ENCODE results near the gene GPR132.

Gene GPR132

GRCh38 chr14:105010106-105010505 lies 55.1 kb downstream of the GPR132 start:
- WGBS (ENCODE audit: insufficient coverage) = 94% methylated on average over 2 of the region's 4 CpGs

GRCh38 chr14:105007593-105008264 lies 57.5 kb downstream of the GPR132 start:
- ChIA-PET POLR2A (no interaction called here), CTCF (no interaction called here)
- Histone ChIP-seq H3K9me3 (ENCODE audit: control extremely low read depth in 1 of 5, control insufficient read depth in 4 of 5, insufficient read depth in 2 of 5, low read depth in 1 of 5, low read length in 4 of 5) (no peaks in the 10 kb centered on the region), H3K4me1 (ENCODE audit: control extremely low read depth in 1 of 4, control insufficient read depth in 4 of 4, insufficient read depth in 4 of 4, low read length in 3 of 4) (peaks cover 0 to 2% (median 0%) of the 10 kb centered on the region in 4 experiments), H3K27me3 (replicated peaks in 2 of 5; ENCODE audit: control insufficient read depth in 4 of 5, insufficient read depth in 5 of 5, low read length in 4 of 5) (no peaks in the 10 kb centered on the region), H3K27ac (ENCODE audit: insufficient read depth in 1 of 2, low read depth in 1 of 2, low read length in 2 of 2, poor library complexity in 1 of 2, severe bottlenecking in 2 of 2) (no peak overlapping the region), H3K36me3 (ENCODE audit: control insufficient read depth in 4 of 4, insufficient read depth in 4 of 4, low read length in 3 of 4) (peaks cover 11 to 65% (median 36%) of the 10 kb centered on the region in 4 experiments), H3K4me3 (ENCODE audit: control insufficient read depth in 1 of 7, extremely low read depth in 1 of 7, insufficient read depth in 4 of 7, low read depth in 2 of 7, low read length in 6 of 7) (no peak overlapping the region)
- no peak for DNase-seq
- 100% methylated on average over 17 of the region's 19 CpGs for WGBS (ENCODE audit: insufficient coverage)

More at GRCh38 chr14:105010106-105010505, 55.1 kb downstream of the GPR132 start:
- H3K9me3 ChIP-seq (ENCODE audit: control extremely low read depth in 1 of 5, control insufficient read depth in 4 of 5, insufficient read depth in 2 of 5, low read depth in 1 of 5, low read length in 4 of 5) = no peaks in the 10 kb centered on the region
- peaks cover 0 to 11% (median 5%) of the 10 kb centered on the region in 4 experiments for H3K4me1 ChIP-seq (ENCODE audit: control extremely low read depth in 1 of 4, control insufficient read depth in 4 of 4, insufficient read depth in 4 of 4, low read length in 3 of 4)
- ChIA-PET POLR2A (no interaction called here), CTCF (interaction anchor here (2.5 kb wide), 1 partner anchor 16 kb away, joined by 12 read pairs; no protein-coding TSS in a partner anchor)
- DNase-seq = no peak
- no peak overlapping the region for H3K27ac ChIP-seq (ENCODE audit: insufficient read depth in 1 of 2, low read depth in 1 of 2, low read length in 2 of 2, poor library complexity in 1 of 2, severe bottlenecking in 2 of 2)
- peaks cover 11 to 68% (median 36%) of the 10 kb centered on the region in 4 experiments for H3K36me3 ChIP-seq (ENCODE audit: control insufficient read depth in 4 of 4, insufficient read depth in 4 of 4, low read length in 3 of 4)
- H3K27me3 ChIP-seq (replicated peaks in 2 of 5; ENCODE audit: control insufficient read depth in 4 of 5, insufficient read depth in 5 of 5, low read length in 4 of 5) = no peaks in the 10 kb centered on the region
- no peak overlapping the region for H3K4me3 ChIP-seq (ENCODE audit: control insufficient read depth in 1 of 7, extremely low read depth in 1 of 7, insufficient read depth in 4 of 7, low read depth in 2 of 7, low read length in 6 of 7)

- CTCF ChIA-PET = interaction anchor here (1.2 to 1.5 kb wide), 2 partner anchors 14 kb away, joined by 4 to 5 read pairs; partner anchors contain the start of gene CDCA4
Measured at GRCh38 chr14:105006831-105007592, 58.2 kb downstream of the GPR132 start.

GRCh38 chr14:105005929-105006830 lies 59.0 kb downstream of the GPR132 start:
- POLR2A ChIA-PET = interaction anchor here (0.7 to 0.9 kb wide), 2 partner anchors 12 to 38 kb away, joined by 3 read pairs; no protein-coding TSS in a partner anchor
- peaks cover 11 to 50% (median 32%) of the 10 kb centered on the region in 4 experiments for H3K36me3 ChIP-seq (ENCODE audit: control insufficient read depth in 4 of 4, insufficient read depth in 4 of 4, low read length in 3 of 4)
- H3K4me3 ChIP-seq (ENCODE audit: control insufficient read depth in 1 of 7, extremely low read depth in 1 of 7, insufficient read depth in 4 of 7, low read depth in 2 of 7, low read length in 6 of 7) = no peak overlapping the region
- no peaks in the 10 kb centered on the region for H3K9me3 ChIP-seq (ENCODE audit: control extremely low read depth in 1 of 5, control insufficient read depth in 4 of 5, insufficient read depth in 2 of 5, low read depth in 1 of 5, low read length in 4 of 5)
- no peak overlapping the region for H3K27ac ChIP-seq (ENCODE audit: insufficient read depth in 1 of 2, low read depth in 1 of 2, low read length in 2 of 2, poor library complexity in 1 of 2, severe bottlenecking in 2 of 2)
- no peaks in the 10 kb centered on the region for H3K4me1 ChIP-seq (ENCODE audit: control extremely low read depth in 1 of 4, control insufficient read depth in 4 of 4, insufficient read depth in 4 of 4, low read length in 3 of 4)
- no peaks in the 10 kb centered on the region for H3K27me3 ChIP-seq (replicated peaks in 2 of 5; ENCODE audit: control insufficient read depth in 4 of 5, insufficient read depth in 5 of 5, low read length in 4 of 5)
- WGBS (ENCODE audit: insufficient coverage) = 99% methylated on average over 18 of the region's 21 CpGs
- CTCF ChIA-PET = interaction anchor here (1.0 to 2.6 kb wide), 7 partner anchors 8 to 70 kb away, joined by 3 to 9 read pairs (median 5); partner anchors contain the start of gene CDCA4
- no peak for DNase-seq

More at GRCh38 chr14:105006831-105007592, 58.2 kb downstream of the GPR132 start:
- POLR2A ChIA-PET = no interaction called here
- DNase-seq = no peak
- peaks cover 11 to 58% (median 36%) of the 10 kb centered on the region in 4 experiments for H3K36me3 ChIP-seq (ENCODE audit: control insufficient read depth in 4 of 4, insufficient read depth in 4 of 4, low read length in 3 of 4)
- H3K27ac ChIP-seq (ENCODE audit: insufficient read depth in 1 of 2, low read depth in 1 of 2, low read length in 2 of 2, poor library complexity in 1 of 2, severe bottlenecking in 2 of 2) = no peak overlapping the region
- no peaks in the 10 kb centered on the region for H3K9me3 ChIP-seq (ENCODE audit: control extremely low read depth in 1 of 5, control insufficient read depth in 4 of 5, insufficient read depth in 2 of 5, low read depth in 1 of 5, low read length in 4 of 5)
- H3K27me3 ChIP-seq (replicated peaks in 2 of 5; ENCODE audit: control insufficient read depth in 4 of 5, insufficient read depth in 5 of 5, low read length in 4 of 5) = no peaks in the 10 kb centered on the region
- no peaks in the 10 kb centered on the region for H3K4me1 ChIP-seq (ENCODE audit: control extremely low read depth in 1 of 4, control insufficient read depth in 4 of 4, insufficient read depth in 4 of 4, low read length in 3 of 4)
- 96% methylated on average over 19 of the region's 21 CpGs for WGBS (ENCODE audit: insufficient coverage)
- H3K4me3 ChIP-seq (ENCODE audit: control insufficient read depth in 1 of 7, extremely low read depth in 1 of 7, insufficient read depth in 4 of 7, low read depth in 2 of 7, low read length in 6 of 7) = no peak overlapping the region

- no peak overlapping the region for H3K27ac ChIP-seq (ENCODE audit: insufficient read depth in 1 of 2, low read depth in 1 of 2, low read length in 2 of 2, poor library complexity in 1 of 2, severe bottlenecking in 2 of 2)
- DNase-seq = no peak
- peaks cover 9 to 43% (median 27%) of the 10 kb centered on the region in 4 experiments for H3K36me3 ChIP-seq (ENCODE audit: control insufficient read depth in 4 of 4, insufficient read depth in 4 of 4, low read length in 3 of 4)
- CTCF ChIA-PET = interaction anchor here (1.0 to 2.6 kb wide), 7 partner anchors 9 to 71 kb away, joined by 3 to 9 read pairs (median 5); partner anchors contain the start of gene CDCA4
- H3K4me3 ChIP-seq (ENCODE audit: control insufficient read depth in 1 of 7, extremely low read depth in 1 of 7, insufficient read depth in 4 of 7, low read depth in 2 of 7, low read length in 6 of 7) = no peak overlapping the region
- no peaks in the 10 kb centered on the region for H3K27me3 ChIP-seq (replicated peaks in 2 of 5; ENCODE audit: control insufficient read depth in 4 of 5, insufficient read depth in 5 of 5, low read length in 4 of 5)
- 94% methylated on average over 18 of the region's 20 CpGs for WGBS (ENCODE audit: insufficient coverage)
- POLR2A ChIA-PET = interaction anchor here (0.6 to 0.9 kb wide), 2 partner anchors 13 to 57 kb away, joined by 3 read pairs; no protein-coding TSS in a partner anchor
- H3K4me1 ChIP-seq (ENCODE audit: control extremely low read depth in 1 of 4, control insufficient read depth in 4 of 4, insufficient read depth in 4 of 4, low read length in 3 of 4) = no peaks in the 10 kb centered on the region
- H3K9me3 ChIP-seq (ENCODE audit: control extremely low read depth in 1 of 5, control insufficient read depth in 4 of 5, insufficient read depth in 2 of 5, low read depth in 1 of 5, low read length in 4 of 5) = no peaks in the 10 kb centered on the region
Measured at GRCh38 chr14:105005329-105005928, 59.8 kb downstream of the GPR132 start.

Measured in common myeloid progenitor, CD34-positive (primary cell).